Measurements from ENCODE around the gene BLACAT1. TPM values are rescaled to one million over a fixed set of nuclear protein-coding genes. Genes with fewer than 3 reads are reported as not detected.

Gene BLACAT1
- total and polyA plus RNA-seq, 2 of the 8 experiments (the other 6 are each of a cell fraction or from before 2014, with no cell fraction given): 3.5 to 10.5 TPM

DNA sequence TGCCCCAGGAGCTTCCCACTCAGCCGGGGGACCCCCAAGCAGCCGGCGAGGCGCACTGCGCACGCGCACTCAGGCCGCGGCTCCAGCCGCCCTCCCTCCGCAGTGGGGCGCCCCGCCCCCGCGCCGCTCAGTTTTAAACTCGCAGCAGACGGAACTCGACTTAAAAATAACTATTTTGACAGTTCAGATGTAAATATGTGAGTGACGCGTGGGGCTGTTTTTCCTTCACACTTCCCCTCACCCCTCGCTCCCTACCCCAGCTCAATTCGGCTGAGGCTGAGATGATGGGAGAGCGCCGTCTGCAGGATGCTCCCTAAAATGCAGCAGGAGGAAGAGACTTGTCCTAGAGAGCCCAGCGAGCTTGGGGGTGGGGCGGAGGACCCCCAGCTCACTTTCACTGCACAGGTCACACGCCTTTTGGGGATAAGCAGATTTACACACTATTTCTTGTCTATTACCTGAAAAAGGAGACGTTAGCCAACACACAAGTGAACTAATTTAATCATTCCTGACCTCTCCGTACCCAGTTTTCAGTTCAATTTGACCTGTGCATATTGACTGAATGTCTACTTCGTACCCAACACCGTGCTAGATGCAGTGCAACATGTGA is 25.0 kb downstream of the BLACAT1 start:
- H2BK15ac ChIP-seq (ENCODE audit: low read length): no peak overlapping the region
- no peaks in the 10 kb centered on the region for H3K36me3 ChIP-seq (ENCODE audit: control insufficient read depth in 2 of 4, insufficient read depth in 4 of 4, low read length in 3 of 4)
- H3K9ac ChIP-seq (replicated peaks in 1 of 4; ENCODE audit: extremely low read depth in 1 of 4, low read depth in 3 of 4, low read length in 3 of 4): no peak overlapping the region
- H3K4me1 ChIP-seq (replicated peaks in 1 of 4; ENCODE audit: control insufficient read depth in 3 of 4, insufficient read depth in 4 of 4, low read length in 3 of 4): peaks cover 2 to 5% (median 3%) of the 10 kb centered on the region in 4 experiments; a peak in 4 of 7 replicates
- H3K79me1 ChIP-seq (ENCODE audit: low read depth, low read length): no peaks in the 10 kb centered on the region; the same call in 1 of the 2 replicates
- no peaks in the 10 kb centered on the region; the same call in 1 of the 2 replicates for H3K23me2 ChIP-seq (ENCODE audit: low read depth, low read length)
- H3K27me3 ChIP-seq (replicated peaks in 1 of 4; ENCODE audit: control insufficient read depth in 3 of 4, extremely low read depth in 1 of 4, insufficient read depth in 3 of 4, low read length in 3 of 4): peaks cover 0 to 20% (median 11%) of the 10 kb centered on the region in 4 experiments; a peak in 6 of 7 replicates
- WGBS, 2 experiments (ENCODE audit: extremely low coverage in 1 of 2, insufficient coverage in 1 of 2, insufficient read length in 1 of 2, insufficient replicate concordance in 2 of 2, low coverage in 1 of 2, low lambda C conversion rate in 2 of 2, missing lambda C conversion rate in 1 of 2): 17% methylated on average over 21 of the region's 32 CpGs; no CpG with 5 or more reads in 1 of the 2 experiments
- no peak overlapping the region for H3K27ac ChIP-seq (ENCODE audit: low read depth, low read length)
- H3K23ac ChIP-seq (ENCODE audit: insufficient read length): no peak overlapping the region
- H4K20me1 ChIP-seq (replicated peaks in 1 of 2; ENCODE audit: control insufficient read depth in 1 of 2, insufficient read depth in 2 of 2, low read length in 2 of 2): no peaks in the 10 kb centered on the region
- CTCF ChIA-PET (ENCODE audit: partially characterized antibody): interaction anchor here (0.6 to 21.5 kb wide), 44 partner anchors 14 to 216 kb away, joined by 3 to 479 read pairs (median 4); partner anchors contain the start of genes BLACAT1 and LEMD1
- peak overlapping the region; percentile 56 to 80 for H3K4me2 ChIP-seq (ENCODE audit: insufficient read depth in 1 of 2, low read depth in 2 of 2, low read length in 2 of 2)
- H3K14ac ChIP-seq (ENCODE audit: insufficient read length): no peak overlapping the region
- FAIRE-seq: peak; percentile 52
- peak overlapping the region; percentile 55 for H3K18ac ChIP-seq (ENCODE audit: extremely low read depth, low read length)
- no peak overlapping the region for H3K56ac ChIP-seq (replicated peaks; ENCODE audit: insufficient read length, low read depth, low read length)
- peak overlapping the region; percentile 58 for H4K5ac ChIP-seq (ENCODE audit: insufficient read length, low read depth, low read length)
- peak overlapping the region; percentile 25 to 73 (median 44) for H3K4me3 ChIP-seq (ENCODE audit: extremely low read depth in 1 of 4, insufficient read depth in 2 of 4, low read depth in 3 of 4, low read length in 4 of 4)
- H2BK5ac ChIP-seq (ENCODE audit: low read depth, low read length): no peak overlapping the region
- H4K8ac ChIP-seq (ENCODE audit: extremely low read depth, insufficient read depth, low read length): 0 out of 2 replicates have a peak overlapping the region, but pooled peaks have one; percentile 57
- peak in 1 of 2 experiments; percentile 91 for DNase-seq (ENCODE audit: low read depth in 1 of 2, low spot score in 2 of 2)
- peak overlapping the region; percentile 80 for H2AFZ ChIP-seq (ENCODE audit: low read length)
- H4K91ac ChIP-seq (replicated peaks; ENCODE audit: insufficient read length, low read length): peak overlapping the region; percentile 88
- no peak overlapping the region for H3K4ac ChIP-seq (replicated peaks; ENCODE audit: insufficient read length, low read depth, low read length)
- no peaks in the 10 kb centered on the region for H3K9me3 ChIP-seq (ENCODE audit: insufficient read depth in 2 of 2, low read depth in 1 of 2, low read length in 1 of 2)
- no peaks in the 10 kb centered on the region for H3K79me2 ChIP-seq (ENCODE audit: control insufficient read depth in 1 of 2, insufficient read depth in 2 of 2, low read length in 2 of 2)
- H2BK120ac ChIP-seq (replicated peaks; ENCODE audit: low read depth, low read length): no peak overlapping the region
- POLR2A ChIA-PET (ENCODE audit: partially characterized antibody): interaction anchor here (0.7 to 3.1 kb wide), 10 partner anchors 9 to 314 kb away, joined by 3 to 20 read pairs (median 4); partner anchors contain the start of gene BLACAT1
- no peak overlapping the region for H2BK12ac ChIP-seq (ENCODE audit: low read depth, low read length)
- no peak overlapping the region for H2AK5ac ChIP-seq (ENCODE audit: low read depth, low read length)
- H2BK20ac ChIP-seq (ENCODE audit: low read length): peak overlapping the region; percentile 35; the same call in 1 of the 2 replicates
- TF ChIP-seq NRF1 (IDR thresholded peaks at IDR 0.05; ENCODE audit: low read depth, low read length) (peak; percentile 57), POU5F1 (IDR thresholded peaks at IDR 0.05; ENCODE audit: low read depth, low read length) (no peak), SIN3A (conservative IDR thresholded peaks at IDR 0.05 in 1 of 2, IDR thresholded peaks at IDR 0.05 in 1 of 2; ENCODE audit: low read depth in 1 of 2, low read length in 2 of 2) (0 out of 4 replicates have a peak, but pooled peaks of 1 of the 2 experiments have one; percentile 37), KDM5A (IDR thresholded peaks at IDR 0.05; ENCODE audit: low read length) (no peak), BACH1 (IDR thresholded peaks at IDR 0.05; ENCODE audit: low read length) (no peak; the same call in 1 of the 2 replicates)
- TF ChIP-seq, protein P1, sequence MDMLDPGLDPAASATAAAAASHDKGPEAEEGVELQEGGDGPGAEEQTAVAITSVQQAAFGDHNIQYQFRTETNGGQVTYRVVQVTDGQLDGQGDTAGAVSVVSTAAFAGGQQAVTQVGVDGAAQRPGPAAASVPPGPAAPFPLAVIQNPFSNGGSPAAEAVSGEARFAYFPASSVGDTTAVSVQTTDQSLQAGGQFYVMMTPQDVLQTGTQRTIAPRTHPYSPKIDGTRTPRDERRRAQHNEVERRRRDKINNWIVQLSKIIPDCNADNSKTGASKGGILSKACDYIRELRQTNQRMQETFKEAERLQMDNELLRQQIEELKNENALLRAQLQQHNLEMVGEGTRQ (IDR thresholded peaks at IDR 0.05; ENCODE audit: low read length): no peak
- TF ChIP-seq, protein P2, sequence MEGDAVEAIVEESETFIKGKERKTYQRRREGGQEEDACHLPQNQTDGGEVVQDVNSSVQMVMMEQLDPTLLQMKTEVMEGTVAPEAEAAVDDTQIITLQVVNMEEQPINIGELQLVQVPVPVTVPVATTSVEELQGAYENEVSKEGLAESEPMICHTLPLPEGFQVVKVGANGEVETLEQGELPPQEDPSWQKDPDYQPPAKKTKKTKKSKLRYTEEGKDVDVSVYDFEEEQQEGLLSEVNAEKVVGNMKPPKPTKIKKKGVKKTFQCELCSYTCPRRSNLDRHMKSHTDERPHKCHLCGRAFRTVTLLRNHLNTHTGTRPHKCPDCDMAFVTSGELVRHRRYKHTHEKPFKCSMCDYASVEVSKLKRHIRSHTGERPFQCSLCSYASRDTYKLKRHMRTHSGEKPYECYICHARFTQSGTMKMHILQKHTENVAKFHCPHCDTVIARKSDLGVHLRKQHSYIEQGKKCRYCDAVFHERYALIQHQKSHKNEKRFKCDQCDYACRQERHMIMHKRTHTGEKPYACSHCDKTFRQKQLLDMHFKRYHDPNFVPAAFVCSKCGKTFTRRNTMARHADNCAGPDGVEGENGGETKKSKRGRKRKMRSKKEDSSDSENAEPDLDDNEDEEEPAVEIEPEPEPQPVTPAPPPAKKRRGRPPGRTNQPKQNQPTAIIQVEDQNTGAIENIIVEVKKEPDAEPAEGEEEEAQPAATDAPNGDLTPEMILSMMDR (IDR thresholded peaks at IDR 0.05; ENCODE audit: control extremely low read depth in 1 of 3, insufficient read depth in 1 of 3, low read depth in 1 of 3, low read length in 3 of 3): peak; percentile 85 to 97 (median 96)
